Endothelial cell of umbilical vein (primary cell): ENCODE measurements around the gene COL8A1. TPM values are rescaled to one million over a fixed set of nuclear protein-coding genes. Genes with fewer than 3 reads are reported as not detected.

Experiments
- BruUV-seq: library from RNA; stranded (reverse); fragments of 400-500 nt; replicated peaks from 2 replicates; lab custom pipeline; 2021; lab: Mats Ljungman, UMichigan
- CTCF ChIA-PET: fragments of 300-600, 350-600 bp; sonication (Branson Sonifier 250); formaldehyde crosslinking; loops from one replicate; lab custom pipeline; 2021; ENCODE audit warnings: antibody characterized with exemption, inconsistent platforms; lab: Charles Lee
- POLR2A ChIA-PET: fragments of 300-600, 350-600 bp; sonication (Branson Sonifier 250); formaldehyde crosslinking; loops from one replicate; lab custom pipeline; 2021; ENCODE audit warnings: antibody characterized with exemption, inconsistent platforms; lab: Charles Lee
- DNase-seq: peaks from one replicate; pipeline ENCODE4 v3.0.0-alpha.2; 2011; ENCODE audit warnings: low read depth, low spot score
- FAIRE-seq: peaks from 2 replicates; lab custom pipeline; 2011; peaks lifted over from hg19 to GRCh38; lab: Jason Lieb, UNC
- H2AFZ ChIP-seq: 2 replicates; pipeline ENCODE4 v1.6.0; 2012; ENCODE audit warnings: low read depth, low read length, control low read depth, inconsistent platforms
- H3K27ac ChIP-seq: 2 replicates; pipeline ENCODE4 v1.5.1; 2011; ENCODE audit warnings: low read depth, mild to moderate bottlenecking, control low read depth, low read length, moderate library complexity; ENCODE audit not compliant: insufficient read depth
- H3K27me3 ChIP-seq, 2 experiments: 2 replicates each; pipeline versions ENCODE4 v1.6.0 to v1.6.1; 2011; ENCODE audit warnings: low read length in 2 of 2, mixed read lengths in 1 of 2; ENCODE audit not compliant: control insufficient read depth in 2 of 2, insufficient read depth in 2 of 2
- H3K36me3 ChIP-seq, 2 experiments: 2 replicates in 1 of 2; 3 replicates in 1 of 2; pipeline ENCODE4 v1.5.1; 2011; ENCODE audit warnings: low read length in 2 of 2, mild to moderate bottlenecking in 1 of 2, moderate library complexity in 1 of 2; ENCODE audit not compliant: control insufficient read depth in 2 of 2, insufficient read depth in 2 of 2; ENCODE audit errors: extremely low read depth in 1 of 2
- H3K4me1 ChIP-seq: 3 replicates; pipeline ENCODE4 v1.5.1; 2011; ENCODE audit warnings: mild to moderate bottlenecking, low read length; ENCODE audit not compliant: control insufficient read depth, insufficient read depth; ENCODE audit errors: extremely low read depth
- H3K4me2 ChIP-seq: 2 replicates; pipeline ENCODE4 v1.6.1; 2011; ENCODE audit warnings: low read length, control low read depth, mixed read lengths; ENCODE audit not compliant: insufficient read depth
- H3K4me3 ChIP-seq, 3 experiments: fragments of 200-600 bp in 1 of 3; sonication (generic), shearing (Covaris generic) in 1 of 3; replicated peaks in 1 of 3; 2 replicates each; pipeline ENCODE4 v1.5.1; 2011 to 2016; ENCODE audit warnings: control low read depth in 3 of 3, low read length in 3 of 3, mild to moderate bottlenecking in 2 of 3, inconsistent platforms in 1 of 3, low read depth in 1 of 3, moderate library complexity in 1 of 3; ENCODE audit not compliant: insufficient read depth in 1 of 3
- H3K79me2 ChIP-seq: 2 replicates; pipeline ENCODE4 v1.6.0; 2012; ENCODE audit warnings: low read length, inconsistent platforms; ENCODE audit not compliant: control insufficient read depth, insufficient read depth
- H3K9ac ChIP-seq: replicated peaks from 2 replicates; pipeline ENCODE3; 2011; ENCODE audit warnings: low read length, control low read depth; ENCODE audit not compliant: insufficient read depth; ENCODE audit errors: extremely low read depth
- H3K9me1 ChIP-seq: replicated peaks from 3 replicates; pipeline ENCODE4 v1.6.0; 2011; ENCODE audit warnings: mild to moderate bottlenecking, low read length; ENCODE audit not compliant: control insufficient read depth, insufficient read depth; ENCODE audit errors: extremely low read depth
- H3K9me3 ChIP-seq: replicated peaks from 2 replicates; pipeline ENCODE4 v1.5.1; 2012; ENCODE audit warnings: low read length, inconsistent platforms; ENCODE audit not compliant: control insufficient read depth, insufficient read depth
- H4K20me1 ChIP-seq: replicated peaks from 2 replicates; pipeline ENCODE3; 2011; ENCODE audit warnings: mild to moderate bottlenecking, low read length; ENCODE audit not compliant: control insufficient read depth, insufficient read depth; ENCODE audit errors: extremely low read depth
- EZH2 ChIP-seq: IDR thresholded peaks from 2 replicates; pipeline ENCODE4 v1.6.1; 2012; ENCODE audit warnings: borderline replicate concordance, low read depth, mild to moderate bottlenecking, moderate library complexity, low read length, inconsistent platforms; ENCODE audit not compliant: severe bottlenecking
- MYC ChIP-seq: IDR thresholded peaks from one replicate; pipeline ENCODE4 v1.6.1; 2011; ENCODE audit warnings: mild to moderate bottlenecking, low read depth, low read length
- POLR2A ChIP-seq: IDR thresholded peaks from 2 replicates; pipeline ENCODE4 v1.6.1; 2012; ENCODE audit warnings: low read depth, mild to moderate bottlenecking, control low read depth, low read length
- POLR2AphosphoS5 ChIP-seq: IDR thresholded peaks from 2 replicates; pipeline ENCODE4 v1.6.1; 2012; ENCODE audit warnings: low read depth, mild to moderate bottlenecking, control low read depth, low read length, moderate library complexity; ENCODE audit not compliant: insufficient read depth
- dilution Hi-C: fragments of 300-500 bp; cut with MboI; formaldehyde crosslinking; loops from one replicate; pipeline ENCODE4 v1.15.0; 2019; ENCODE audit warnings: low sequenced_read_pairs; ENCODE audit not compliant: extremely low pct_ligation_motif_present
- intact Hi-C: fragments of 100-400 bp; cut with micrococcal nuclease; formaldehyde crosslinking; loops from one replicate; pipeline ENCODE4 v1.10.0; 2022
- polyA plus RNA-seq, 4 experiments: library from polyadenylated mRNA; depleted of rRNA in 3 of 4; stranded (reverse) in 3 of 4; unstranded in 1 of 4; fragments of >200 nt; gene quantifications; 2 replicates each; pipeline versions ENCODE4 v1.2.1 to v1.2.3, GENCODE V29; 2011 to 2012; ENCODE audit warnings: missing spikeins in 1 of 4
- total RNA-seq: library from RNA; stranded (reverse); gene quantifications from 2 replicates; pipeline ENCODE4 v1.2.3, GENCODE V29; 2021
- TF ChIP-seq, protein P1 (sequence below), 2 donors: IDR thresholded peaks; 1 replicate in 1 of 2; 2 replicates in 1 of 2; pipeline ENCODE4 v1.5.1; 2011; ENCODE audit warnings: low read length in 2 of 2, mild to moderate bottlenecking in 2 of 2, moderate library complexity in 2 of 2, control low read depth in 1 of 2, inconsistent platforms in 1 of 2, low read depth in 1 of 2; ENCODE audit not compliant: insufficient read depth in 1 of 2; ENCODE audit errors: extremely low read depth in 1 of 2
- TF ChIP-seq, protein P2 (sequence below): IDR thresholded peaks from 2 replicates; pipeline ENCODE4 v1.6.1; 2011; ENCODE audit not compliant: insufficient read depth, insufficient read length

The COL8A1 gene
- total and polyA plus RNA-seq, 2 donors (not counting 3 experiments of a cell fraction or from before 2014, with no cell fraction given), result 358 to 634 TPM

DNA sequence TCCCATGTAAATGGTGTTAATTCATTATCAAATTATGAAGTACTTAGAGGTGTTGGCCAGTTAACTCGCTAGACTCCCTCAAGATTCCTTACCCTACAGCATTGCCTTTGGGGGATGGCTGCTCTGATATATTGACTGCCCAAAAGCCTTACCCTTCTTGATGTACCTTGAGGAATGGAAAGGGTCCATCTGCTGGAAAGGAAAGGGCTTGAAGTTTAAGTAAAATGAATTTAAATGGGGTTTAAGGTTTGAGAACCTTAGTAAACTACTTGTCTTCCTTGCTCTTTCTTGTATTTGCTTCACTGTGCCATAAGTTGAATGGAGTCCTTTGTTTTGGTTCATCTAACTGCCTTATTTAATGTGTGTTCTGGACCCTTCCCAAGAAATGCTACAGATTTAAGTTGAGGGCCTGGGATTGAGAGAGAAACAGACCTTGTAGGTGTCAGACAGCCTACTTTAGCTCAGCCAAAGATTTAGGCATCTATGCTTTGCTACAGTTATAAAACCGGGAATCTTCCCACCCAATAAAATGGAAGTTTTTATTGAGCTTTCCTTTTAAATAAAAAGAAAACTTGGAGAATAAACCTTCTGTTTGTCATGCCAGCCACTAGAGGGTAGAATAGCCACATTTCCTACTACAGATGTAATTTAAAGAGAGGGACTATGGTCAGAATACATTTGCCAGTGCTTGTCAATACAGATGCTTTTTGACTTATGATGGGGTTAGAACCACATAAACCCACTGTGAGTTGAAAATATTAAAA, 204.6 kb downstream of the COL8A1 start:
- Histone ChIP-seq H4K20me1 (no peaks in the 10 kb centered on the region), H3K9me1 (no peaks in the 10 kb centered on the region), H3K27me3 (no peaks in the 10 kb centered on the region), H3K4me2 (no peak overlapping the region), H3K4me1 (peaks cover 14% of the 10 kb centered on the region), H3K27ac (no peak overlapping the region), H2AFZ (no peak overlapping the region), H3K9ac (no peak overlapping the region), H3K36me3 (no peaks in the 10 kb centered on the region), H3K4me3 (no peak overlapping the region), H3K79me2 (peaks cover 16% of the 10 kb centered on the region), H3K9me3 (no peaks in the 10 kb centered on the region)
- ChIA-PET CTCF (interaction anchor here (0.6 to 2.6 kb wide), 103 partner anchors 9 to 1834 kb away, joined by 3 to 238 read pairs (median 4); partner anchors contain the start of genes CMSS1 and TBC1D23), POLR2A (interaction anchor here (0.6 to 1.0 kb wide), 2 partner anchors 411 to 418 kb away, joined by 3 to 4 read pairs; partner anchors contain the start of gene TBC1D23)
- TF ChIP-seq EZH2, result no peak
- TF ChIP-seq, protein P1, sequence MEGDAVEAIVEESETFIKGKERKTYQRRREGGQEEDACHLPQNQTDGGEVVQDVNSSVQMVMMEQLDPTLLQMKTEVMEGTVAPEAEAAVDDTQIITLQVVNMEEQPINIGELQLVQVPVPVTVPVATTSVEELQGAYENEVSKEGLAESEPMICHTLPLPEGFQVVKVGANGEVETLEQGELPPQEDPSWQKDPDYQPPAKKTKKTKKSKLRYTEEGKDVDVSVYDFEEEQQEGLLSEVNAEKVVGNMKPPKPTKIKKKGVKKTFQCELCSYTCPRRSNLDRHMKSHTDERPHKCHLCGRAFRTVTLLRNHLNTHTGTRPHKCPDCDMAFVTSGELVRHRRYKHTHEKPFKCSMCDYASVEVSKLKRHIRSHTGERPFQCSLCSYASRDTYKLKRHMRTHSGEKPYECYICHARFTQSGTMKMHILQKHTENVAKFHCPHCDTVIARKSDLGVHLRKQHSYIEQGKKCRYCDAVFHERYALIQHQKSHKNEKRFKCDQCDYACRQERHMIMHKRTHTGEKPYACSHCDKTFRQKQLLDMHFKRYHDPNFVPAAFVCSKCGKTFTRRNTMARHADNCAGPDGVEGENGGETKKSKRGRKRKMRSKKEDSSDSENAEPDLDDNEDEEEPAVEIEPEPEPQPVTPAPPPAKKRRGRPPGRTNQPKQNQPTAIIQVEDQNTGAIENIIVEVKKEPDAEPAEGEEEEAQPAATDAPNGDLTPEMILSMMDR (IDR thresholded peaks at IDR 0.05; ENCODE audit: extremely low read depth in 1 of 2, insufficient read depth in 1 of 2, low read depth in 1 of 2, low read length in 2 of 2), result peak; percentile 40 to 53
- TF ChIP-seq POLR2A, result no peak
- TF ChIP-seq POLR2AphosphoS5, result no peak
- TF ChIP-seq MYC, result no peak
- TF ChIP-seq, protein P2, sequence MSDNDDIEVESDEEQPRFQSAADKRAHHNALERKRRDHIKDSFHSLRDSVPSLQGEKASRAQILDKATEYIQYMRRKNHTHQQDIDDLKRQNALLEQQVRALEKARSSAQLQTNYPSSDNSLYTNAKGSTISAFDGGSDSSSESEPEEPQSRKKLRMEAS, result no peak
- FAIRE-seq (peak; percentile 49), DNase-seq (peak; percentile 74)
- dilution Hi-C loops, result no loop called here
- BruUV-seq, result no TSS peak
- intact Hi-C loops, result loop anchor here (1.0 to 2.0 kb wide), 3 partner anchors 198 to 411 kb away; no protein-coding TSS in a partner anchor
